ENCODE results near the gene TTC19.
"Not testable (repeated sequence)": the region's sequence is repeated elsewhere in the genome, so short reads cannot be mapped to it uniquely, and the experiment has no call there.

The TTC19 gene

GRCh38 chr17:16044487-16044886, 44.9 kb downstream of the TTC19 start:
- no peak for TF ChIP-seq CTCF (IDR thresholded peaks at IDR 0.05; ENCODE audit: insufficient read depth, low read depth, low read length, missing control alignments)
- DNase-seq (ENCODE audit: low read depth): no peak
- H3K4me3 ChIP-seq (ENCODE audit: low read length): no peak overlapping the region

GRCh38 chr17:16046966-16047365, 47.3 kb downstream of the TTC19 start:
- no peak for DNase-seq (ENCODE audit: low read depth)

GRCh38 chr17:16048811-16049449, 49.3 kb downstream of the TTC19 start:
- no peak for TF ChIP-seq CTCF (IDR thresholded peaks at IDR 0.05; ENCODE audit: insufficient read depth, low read depth, low read length, missing control alignments)
- DNase-seq (ENCODE audit: low read depth): no peak

More at GRCh38 chr17:16046966-16047365, 47.3 kb downstream of the TTC19 start:
- no peak for TF ChIP-seq CTCF (IDR thresholded peaks at IDR 0.05; ENCODE audit: insufficient read depth, low read depth, low read length, missing control alignments)
- no peak overlapping the region for H3K4me3 ChIP-seq (ENCODE audit: low read length)

GRCh38 chr17:16050844-16051243, 51.2 kb downstream of the TTC19 start:
- no peak for DNase-seq (ENCODE audit: low read depth)
- no peak for TF ChIP-seq CTCF (IDR thresholded peaks at IDR 0.05; ENCODE audit: insufficient read depth, low read depth, low read length, missing control alignments)
- H3K4me3 ChIP-seq (ENCODE audit: low read length): no peak overlapping the region

More at GRCh38 chr17:16048811-16049449, 49.3 kb downstream of the TTC19 start:
- H3K4me3 ChIP-seq (ENCODE audit: low read length): no peak overlapping the region

- no peak for DNase-seq (ENCODE audit: low read depth)
- no peak overlapping the region for H3K4me3 ChIP-seq (ENCODE audit: low read length)
- no peak for TF ChIP-seq CTCF (IDR thresholded peaks at IDR 0.05; ENCODE audit: insufficient read depth, low read depth, low read length, missing control alignments)
Measured at GRCh38 chr17:16052486-16052885, 52.9 kb downstream of the TTC19 start.

GRCh38 chr17:16055139-16055538, 55.5 kb downstream of the TTC19 start:
- DNase-seq (ENCODE audit: low read depth): not testable (repeated sequence)

GRCh38 chr17:16061631-16062030, 62.0 kb downstream of the TTC19 start:
- DNase-seq (ENCODE audit: low read depth): no peak
- no peak for TF ChIP-seq CTCF (IDR thresholded peaks at IDR 0.05; ENCODE audit: insufficient read depth, low read depth, low read length, missing control alignments)
- H3K4me3 ChIP-seq (ENCODE audit: low read length): no peak overlapping the region

More at GRCh38 chr17:16055139-16055538, 55.5 kb downstream of the TTC19 start:
- not testable (repeated sequence) for H3K4me3 ChIP-seq (ENCODE audit: low read length)
